Measurements from ENCODE around the gene FAM216A.
"Not testable (repeated sequence)": the region's sequence is repeated elsewhere in the genome, so short reads cannot be mapped to it uniquely, and the experiment has no call there.

FAM216A gene

GRCh38 chr12:110501399-110501751, 32.7 kb downstream of the FAM216A start:
- DNase-seq (ENCODE audit: low spot score) = no peak

- peak; percentile 96 for DNase-seq (ENCODE audit: low spot score)
These were observed 33.4 kb downstream of the FAM216A start, which contains the start of the genes RAD9B and VPS29 for GRCh38 chr12:110501752-110502738. Gene RAD9B, plus strand, starts transcription at chr12:110502331. Its CDS starts 7 bp downstream, at chr12:110502338. Gene VPS29, minus strand, starts transcription at chr12:110502111. Its CDS starts 60 bp downstream, at chr12:110502051.

- no peak for DNase-seq (ENCODE audit: low spot score)
These were observed 34.8 kb downstream of the FAM216A start for GRCh38 chr12:110503432-110503831.

GRCh38 chr12:110505332-110505731, 36.7 kb downstream of the FAM216A start:
- no peak for DNase-seq (ENCODE audit: low spot score)

GRCh38 chr12:110508071-110508586, 39.5 kb downstream of the FAM216A start:
- DNase-seq (ENCODE audit: low spot score) = no peak

GRCh38 chr12:110513842-110514241, 45.2 kb downstream of the FAM216A start:
- DNase-seq (ENCODE audit: low spot score) = no peak

GRCh38 chr12:110514363-110514762, 45.7 kb downstream of the FAM216A start:
- DNase-seq (ENCODE audit: low spot score) = no peak

GRCh38 chr12:110516995-110517394, 48.4 kb downstream of the FAM216A start:
- DNase-seq (ENCODE audit: low spot score) = no peak

- DNase-seq (ENCODE audit: low spot score) = not testable (repeated sequence)
These were observed 49.4 kb downstream of the FAM216A start for GRCh38 chr12:110518014-110518413.

- not testable (repeated sequence) for DNase-seq (ENCODE audit: low spot score)
These were observed 52.4 kb downstream of the FAM216A start for GRCh38 chr12:110520876-110521712.

- DNase-seq (ENCODE audit: low spot score) = no peak
These were observed 59.7 kb downstream of the FAM216A start for GRCh38 chr12:110528277-110528839.

GRCh38 chr12:110530511-110530910, 61.9 kb downstream of the FAM216A start:
- no peak for DNase-seq (ENCODE audit: low spot score)

GRCh38 chr12:110531741-110532333, 63.2 kb downstream of the FAM216A start:
- no peak for DNase-seq (ENCODE audit: low spot score)

- DNase-seq (ENCODE audit: low spot score) = no peak
These were observed 64.0 kb downstream of the FAM216A start for GRCh38 chr12:110532644-110533043.

GRCh38 chr12:110533607-110534006, 65.0 kb downstream of the FAM216A start:
- DNase-seq (ENCODE audit: low spot score) = no peak

- DNase-seq (ENCODE audit: low spot score) = no peak
These were observed 66.2 kb downstream of the FAM216A start for GRCh38 chr12:110534811-110535210.

- DNase-seq (ENCODE audit: low spot score) = no peak
These were observed 68.4 kb downstream of the FAM216A start for GRCh38 chr12:110536834-110537604.

GRCh38 chr12:110537605-110538409, 69.2 kb downstream of the FAM216A start:
- DNase-seq (ENCODE audit: low spot score) = no peak

GRCh38 chr12:110538869-110539622, 70.4 kb downstream of the FAM216A start:
- no peak for DNase-seq (ENCODE audit: low spot score)
